ENCODE results near the gene CBX6. TPM values are rescaled to one million over a fixed set of nuclear protein-coding genes. Genes with fewer than 3 reads are reported as not detected.

The CBX6 gene
- total and polyA plus RNA-seq, 2 of the 8 experiments (the other 6 are each of a cell fraction or from before 2014, with no cell fraction given), result 10.6 to 27.5 TPM

DNA sequence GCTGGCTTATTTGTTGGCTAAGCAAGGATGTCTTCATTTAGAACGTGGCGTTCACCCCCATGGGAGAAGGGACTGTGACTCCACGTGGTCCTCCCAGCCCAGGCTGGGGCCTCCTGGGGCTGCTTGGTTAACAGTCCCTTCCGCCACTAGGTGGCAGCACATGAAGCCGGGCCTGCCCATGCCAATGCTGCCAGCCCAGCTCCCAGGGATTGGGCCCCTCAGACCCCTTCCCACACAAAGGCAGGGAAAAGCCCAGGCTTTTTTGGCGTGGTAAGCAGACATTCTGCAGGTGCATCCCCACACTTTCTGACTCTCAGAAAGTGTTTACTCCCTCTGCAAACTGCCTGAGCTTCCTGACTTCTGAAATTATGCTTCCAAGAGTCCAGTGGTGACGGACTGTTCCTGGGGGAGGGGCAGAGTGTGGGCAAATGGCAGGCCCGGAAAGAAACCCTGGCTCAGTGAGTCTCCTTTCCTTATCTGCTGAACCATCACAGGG, 3.1 kb downstream of the CBX6 start (continued):
- TF ChIP-seq JUN (IDR thresholded peaks at IDR 0.05; ENCODE audit: low read depth, low read length) (no peak), GTF2F1 (IDR thresholded peaks at IDR 0.05; ENCODE audit: borderline replicate concordance, low read depth, low read length) (no peak), PHF8 (conservative IDR thresholded peaks at IDR 0.05; ENCODE audit: low read depth, low read length) (no peak), SRF (IDR thresholded peaks at IDR 0.05; ENCODE audit: low read depth, low read length) (no peak), RAD21 (IDR thresholded peaks at IDR 0.05 in 1 of 2, conservative IDR thresholded peaks at IDR 0.05 in 1 of 2; ENCODE audit: low read depth in 2 of 2, low read length in 2 of 2) (peak; percentile 59 to 72), CHD2 (IDR thresholded peaks at IDR 0.05; ENCODE audit: low read length) (no peak), TEAD4 (IDR thresholded peaks at IDR 0.05; ENCODE audit: low read depth, low read length) (no peak), SIN3A (conservative IDR thresholded peaks at IDR 0.05 in 1 of 2, IDR thresholded peaks at IDR 0.05 in 1 of 2; ENCODE audit: low read depth in 1 of 2, low read length in 2 of 2) (peak in 1 of 2 experiments; percentile 69; a peak in 1 of 4 replicates), RNF2 (IDR thresholded peaks at IDR 0.05; ENCODE audit: borderline replicate concordance, low read depth, low read length, missing control alignments, poor library complexity, severe bottlenecking) (no peak), RBBP5 (IDR thresholded peaks at IDR 0.05; ENCODE audit: borderline replicate concordance, low read depth, low read length) (no peak), YY1 (IDR thresholded peaks at IDR 0.05; ENCODE audit: low read depth, low read length) (0 out of 2 replicates have a peak, but pooled peaks have one; percentile 19), ZNF274 (IDR thresholded peaks at IDR 0.05; ENCODE audit: borderline replicate concordance, extremely low read depth, low read length) (no peak), CBX5 (IDR thresholded peaks at IDR 0.05; ENCODE audit: low read depth, low read length) (no peak), EP300 (IDR thresholded peaks at IDR 0.05; ENCODE audit: borderline replicate concordance in 1 of 2, low read depth in 2 of 2, low read length in 2 of 2) (no peak), POLR2A (IDR thresholded peaks at IDR 0.05; ENCODE audit: control extremely low read depth in 1 of 2, low read depth in 2 of 2, low read length in 2 of 2) (peak in 1 of 2 experiments; percentile 38; a peak in 1 of 3 replicates), SP4 (IDR thresholded peaks at IDR 0.05; ENCODE audit: low read length) (no peak), FOSL1 (IDR thresholded peaks at IDR 0.05; ENCODE audit: insufficient read depth, low read depth, low read length) (no peak)
- TF ChIP-seq, protein P1, sequence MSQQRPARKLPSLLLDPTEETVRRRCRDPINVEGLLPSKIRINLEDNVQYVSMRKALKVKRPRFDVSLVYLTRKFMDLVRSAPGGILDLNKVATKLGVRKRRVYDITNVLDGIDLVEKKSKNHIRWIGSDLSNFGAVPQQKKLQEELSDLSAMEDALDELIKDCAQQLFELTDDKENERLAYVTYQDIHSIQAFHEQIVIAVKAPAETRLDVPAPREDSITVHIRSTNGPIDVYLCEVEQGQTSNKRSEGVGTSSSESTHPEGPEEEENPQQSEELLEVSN (IDR thresholded peaks at IDR 0.05), result no peak
- TF ChIP-seq, protein P2, sequence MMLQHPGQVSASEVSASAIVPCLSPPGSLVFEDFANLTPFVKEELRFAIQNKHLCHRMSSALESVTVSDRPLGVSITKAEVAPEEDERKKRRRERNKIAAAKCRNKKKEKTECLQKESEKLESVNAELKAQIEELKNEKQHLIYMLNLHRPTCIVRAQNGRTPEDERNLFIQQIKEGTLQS (IDR thresholded peaks at IDR 0.05; ENCODE audit: insufficient read depth, low read depth, low read length), result no peak
- TF ChIP-seq, protein P3, sequence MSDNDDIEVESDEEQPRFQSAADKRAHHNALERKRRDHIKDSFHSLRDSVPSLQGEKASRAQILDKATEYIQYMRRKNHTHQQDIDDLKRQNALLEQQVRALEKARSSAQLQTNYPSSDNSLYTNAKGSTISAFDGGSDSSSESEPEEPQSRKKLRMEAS (IDR thresholded peaks at IDR 0.05), result peak; percentile 85
- TF ChIP-seq, protein P4, sequence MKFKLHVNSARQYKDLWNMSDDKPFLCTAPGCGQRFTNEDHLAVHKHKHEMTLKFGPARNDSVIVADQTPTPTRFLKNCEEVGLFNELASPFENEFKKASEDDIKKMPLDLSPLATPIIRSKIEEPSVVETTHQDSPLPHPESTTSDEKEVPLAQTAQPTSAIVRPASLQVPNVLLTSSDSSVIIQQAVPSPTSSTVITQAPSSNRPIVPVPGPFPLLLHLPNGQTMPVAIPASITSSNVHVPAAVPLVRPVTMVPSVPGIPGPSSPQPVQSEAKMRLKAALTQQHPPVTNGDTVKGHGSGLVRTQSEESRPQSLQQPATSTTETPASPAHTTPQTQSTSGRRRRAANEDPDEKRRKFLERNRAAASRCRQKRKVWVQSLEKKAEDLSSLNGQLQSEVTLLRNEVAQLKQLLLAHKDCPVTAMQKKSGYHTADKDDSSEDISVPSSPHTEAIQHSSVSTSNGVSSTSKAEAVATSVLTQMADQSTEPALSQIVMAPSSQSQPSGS (IDR thresholded peaks at IDR 0.05; ENCODE audit: low read length), result no peak
